ENCODE data around the gene SMCO2.

GRCh38 chr12:27530157-27530922, 83.8 kb downstream of the SMCO2 start:
- TF ChIP-seq YY1 (IDR thresholded peaks at IDR 0.05; ENCODE audit: insufficient read depth, insufficient read length) = no peak
- TF ChIP-seq SUZ12 (IDR thresholded peaks at IDR 0.05; ENCODE audit: extremely low read depth, insufficient read depth, insufficient read length) = no peak
